Measurements from ENCODE around the gene DENND6B. TPM values are rescaled to one million over a fixed set of nuclear protein-coding genes. Genes with fewer than 3 reads are reported as not detected.

DENND6B gene
- total and polyA plus RNA-seq, 2 of the 13 experiments (the other 11 are each of a cell fraction or from before 2014, with no cell fraction given) = 0.95 to 3.8 TPM

DNA sequence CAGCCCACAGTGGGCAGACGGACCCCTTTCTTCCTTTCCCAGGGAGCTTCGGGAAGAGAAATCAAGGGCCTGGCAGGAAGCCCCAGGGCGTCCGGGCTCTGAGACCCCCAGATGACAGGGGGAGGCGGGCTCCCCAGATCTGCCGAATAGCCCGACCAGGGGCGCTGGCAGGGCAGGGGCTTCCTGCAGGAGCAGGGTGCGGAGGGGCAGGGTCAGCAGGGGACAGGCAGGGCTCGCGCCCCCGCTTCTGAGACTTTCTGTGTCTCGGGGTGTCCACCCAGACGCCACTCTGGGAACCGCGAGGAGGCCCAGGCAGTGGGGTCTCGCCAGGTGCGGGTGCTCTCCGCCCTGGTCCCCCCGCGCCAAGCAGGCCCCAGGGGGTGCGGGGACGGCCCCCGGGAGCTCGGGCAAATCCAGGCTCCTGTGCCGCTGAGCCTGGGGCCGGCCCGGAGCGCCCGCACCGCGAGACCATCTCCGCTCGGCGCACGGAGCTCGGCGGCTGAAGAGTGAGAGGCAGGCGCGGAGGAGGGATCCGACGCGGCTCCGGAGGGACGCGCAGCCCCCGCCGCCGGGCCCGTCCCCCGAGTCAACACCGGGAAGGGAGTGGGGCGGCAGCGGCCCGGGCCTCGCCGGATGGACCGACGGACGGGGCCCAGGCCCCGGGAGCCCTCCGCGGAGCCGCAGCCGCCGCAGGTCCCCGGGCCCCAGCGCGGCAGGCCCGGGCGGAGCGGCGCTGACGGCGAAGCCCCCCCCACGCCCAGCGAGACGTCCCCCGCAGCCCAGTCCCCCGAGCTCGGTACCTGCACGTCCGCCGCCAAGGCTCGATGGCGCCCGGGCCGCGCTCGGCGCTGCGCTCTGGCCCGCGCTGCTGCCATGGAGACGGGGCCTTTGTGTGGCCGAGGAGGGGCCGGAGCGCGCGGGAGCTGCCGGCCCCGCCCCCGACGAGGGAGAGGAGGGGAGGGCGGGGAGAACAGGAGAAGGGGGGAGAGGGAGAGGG is 19.8 kb downstream of the DENND6B start, which contains the start of gene PLXNB2 (continued):
- TF ChIP-seq, protein P1, sequence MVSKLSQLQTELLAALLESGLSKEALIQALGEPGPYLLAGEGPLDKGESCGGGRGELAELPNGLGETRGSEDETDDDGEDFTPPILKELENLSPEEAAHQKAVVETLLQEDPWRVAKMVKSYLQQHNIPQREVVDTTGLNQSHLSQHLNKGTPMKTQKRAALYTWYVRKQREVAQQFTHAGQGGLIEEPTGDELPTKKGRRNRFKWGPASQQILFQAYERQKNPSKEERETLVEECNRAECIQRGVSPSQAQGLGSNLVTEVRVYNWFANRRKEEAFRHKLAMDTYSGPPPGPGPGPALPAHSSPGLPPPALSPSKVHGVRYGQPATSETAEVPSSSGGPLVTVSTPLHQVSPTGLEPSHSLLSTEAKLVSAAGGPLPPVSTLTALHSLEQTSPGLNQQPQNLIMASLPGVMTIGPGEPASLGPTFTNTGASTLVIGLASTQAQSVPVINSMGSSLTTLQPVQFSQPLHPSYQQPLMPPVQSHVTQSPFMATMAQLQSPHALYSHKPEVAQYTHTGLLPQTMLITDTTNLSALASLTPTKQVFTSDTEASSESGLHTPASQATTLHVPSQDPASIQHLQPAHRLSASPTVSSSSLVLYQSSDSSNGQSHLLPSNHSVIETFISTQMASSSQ (IDR thresholded peaks at IDR 0.05; ENCODE audit: low read depth) = no peak
- TF ChIP-seq, protein P1 (CRISPR knock-in tag; IDR thresholded peaks at IDR 0.05; ENCODE audit: borderline replicate concordance) = no peak
- TF ChIP-seq, protein P2, sequence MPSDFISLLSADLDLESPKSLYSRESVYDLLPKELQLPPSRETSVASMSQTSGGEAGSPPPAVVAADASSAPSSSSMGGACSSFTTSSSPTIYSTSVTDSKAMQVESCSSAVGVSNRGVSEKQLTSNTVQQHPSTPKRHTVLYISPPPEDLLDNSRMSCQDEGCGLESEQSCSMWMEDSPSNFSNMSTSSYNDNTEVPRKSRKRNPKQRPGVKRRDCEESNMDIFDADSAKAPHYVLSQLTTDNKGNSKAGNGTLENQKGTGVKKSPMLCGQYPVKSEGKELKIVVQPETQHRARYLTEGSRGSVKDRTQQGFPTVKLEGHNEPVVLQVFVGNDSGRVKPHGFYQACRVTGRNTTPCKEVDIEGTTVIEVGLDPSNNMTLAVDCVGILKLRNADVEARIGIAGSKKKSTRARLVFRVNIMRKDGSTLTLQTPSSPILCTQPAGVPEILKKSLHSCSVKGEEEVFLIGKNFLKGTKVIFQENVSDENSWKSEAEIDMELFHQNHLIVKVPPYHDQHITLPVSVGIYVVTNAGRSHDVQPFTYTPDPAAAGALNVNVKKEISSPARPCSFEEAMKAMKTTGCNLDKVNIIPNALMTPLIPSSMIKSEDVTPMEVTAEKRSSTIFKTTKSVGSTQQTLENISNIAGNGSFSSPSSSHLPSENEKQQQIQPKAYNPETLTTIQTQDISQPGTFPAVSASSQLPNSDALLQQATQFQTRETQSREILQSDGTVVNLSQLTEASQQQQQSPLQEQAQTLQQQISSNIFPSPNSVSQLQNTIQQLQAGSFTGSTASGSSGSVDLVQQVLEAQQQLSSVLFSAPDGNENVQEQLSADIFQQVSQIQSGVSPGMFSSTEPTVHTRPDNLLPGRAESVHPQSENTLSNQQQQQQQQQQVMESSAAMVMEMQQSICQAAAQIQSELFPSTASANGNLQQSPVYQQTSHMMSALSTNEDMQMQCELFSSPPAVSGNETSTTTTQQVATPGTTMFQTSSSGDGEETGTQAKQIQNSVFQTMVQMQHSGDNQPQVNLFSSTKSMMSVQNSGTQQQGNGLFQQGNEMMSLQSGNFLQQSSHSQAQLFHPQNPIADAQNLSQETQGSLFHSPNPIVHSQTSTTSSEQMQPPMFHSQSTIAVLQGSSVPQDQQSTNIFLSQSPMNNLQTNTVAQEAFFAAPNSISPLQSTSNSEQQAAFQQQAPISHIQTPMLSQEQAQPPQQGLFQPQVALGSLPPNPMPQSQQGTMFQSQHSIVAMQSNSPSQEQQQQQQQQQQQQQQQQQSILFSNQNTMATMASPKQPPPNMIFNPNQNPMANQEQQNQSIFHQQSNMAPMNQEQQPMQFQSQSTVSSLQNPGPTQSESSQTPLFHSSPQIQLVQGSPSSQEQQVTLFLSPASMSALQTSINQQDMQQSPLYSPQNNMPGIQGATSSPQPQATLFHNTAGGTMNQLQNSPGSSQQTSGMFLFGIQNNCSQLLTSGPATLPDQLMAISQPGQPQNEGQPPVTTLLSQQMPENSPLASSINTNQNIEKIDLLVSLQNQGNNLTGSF (CRISPR knock-in tag; IDR thresholded peaks at IDR 0.05) = no peak
- TF ChIP-seq, protein P3, sequence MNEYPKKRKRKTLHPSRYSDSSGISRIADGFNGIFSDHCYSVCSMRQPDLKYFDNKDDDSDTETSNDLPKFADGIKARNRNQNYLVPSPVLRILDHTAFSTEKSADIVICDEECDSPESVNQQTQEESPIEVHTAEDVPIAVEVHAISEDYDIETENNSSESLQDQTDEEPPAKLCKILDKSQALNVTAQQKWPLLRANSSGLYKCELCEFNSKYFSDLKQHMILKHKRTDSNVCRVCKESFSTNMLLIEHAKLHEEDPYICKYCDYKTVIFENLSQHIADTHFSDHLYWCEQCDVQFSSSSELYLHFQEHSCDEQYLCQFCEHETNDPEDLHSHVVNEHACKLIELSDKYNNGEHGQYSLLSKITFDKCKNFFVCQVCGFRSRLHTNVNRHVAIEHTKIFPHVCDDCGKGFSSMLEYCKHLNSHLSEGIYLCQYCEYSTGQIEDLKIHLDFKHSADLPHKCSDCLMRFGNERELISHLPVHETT (CRISPR knock-in tag; conservative IDR thresholded peaks at IDR 0.05) = 0 out of 2 replicates have a peak, but pooled peaks have one; percentile 3
- TF ChIP-seq TERF1 (CRISPR knock-in tag; IDR thresholded peaks at IDR 0.05) (no peak), JUND (CRISPR knock-in tag; IDR thresholded peaks at IDR 0.05) (no peak), SAFB2 (CRISPR knock-in tag; IDR thresholded peaks at IDR 0.05; ENCODE audit: borderline replicate concordance, low read depth) (no peak; the same call in 1 of the 2 replicates)
- TF ChIP-seq, protein P4, sequence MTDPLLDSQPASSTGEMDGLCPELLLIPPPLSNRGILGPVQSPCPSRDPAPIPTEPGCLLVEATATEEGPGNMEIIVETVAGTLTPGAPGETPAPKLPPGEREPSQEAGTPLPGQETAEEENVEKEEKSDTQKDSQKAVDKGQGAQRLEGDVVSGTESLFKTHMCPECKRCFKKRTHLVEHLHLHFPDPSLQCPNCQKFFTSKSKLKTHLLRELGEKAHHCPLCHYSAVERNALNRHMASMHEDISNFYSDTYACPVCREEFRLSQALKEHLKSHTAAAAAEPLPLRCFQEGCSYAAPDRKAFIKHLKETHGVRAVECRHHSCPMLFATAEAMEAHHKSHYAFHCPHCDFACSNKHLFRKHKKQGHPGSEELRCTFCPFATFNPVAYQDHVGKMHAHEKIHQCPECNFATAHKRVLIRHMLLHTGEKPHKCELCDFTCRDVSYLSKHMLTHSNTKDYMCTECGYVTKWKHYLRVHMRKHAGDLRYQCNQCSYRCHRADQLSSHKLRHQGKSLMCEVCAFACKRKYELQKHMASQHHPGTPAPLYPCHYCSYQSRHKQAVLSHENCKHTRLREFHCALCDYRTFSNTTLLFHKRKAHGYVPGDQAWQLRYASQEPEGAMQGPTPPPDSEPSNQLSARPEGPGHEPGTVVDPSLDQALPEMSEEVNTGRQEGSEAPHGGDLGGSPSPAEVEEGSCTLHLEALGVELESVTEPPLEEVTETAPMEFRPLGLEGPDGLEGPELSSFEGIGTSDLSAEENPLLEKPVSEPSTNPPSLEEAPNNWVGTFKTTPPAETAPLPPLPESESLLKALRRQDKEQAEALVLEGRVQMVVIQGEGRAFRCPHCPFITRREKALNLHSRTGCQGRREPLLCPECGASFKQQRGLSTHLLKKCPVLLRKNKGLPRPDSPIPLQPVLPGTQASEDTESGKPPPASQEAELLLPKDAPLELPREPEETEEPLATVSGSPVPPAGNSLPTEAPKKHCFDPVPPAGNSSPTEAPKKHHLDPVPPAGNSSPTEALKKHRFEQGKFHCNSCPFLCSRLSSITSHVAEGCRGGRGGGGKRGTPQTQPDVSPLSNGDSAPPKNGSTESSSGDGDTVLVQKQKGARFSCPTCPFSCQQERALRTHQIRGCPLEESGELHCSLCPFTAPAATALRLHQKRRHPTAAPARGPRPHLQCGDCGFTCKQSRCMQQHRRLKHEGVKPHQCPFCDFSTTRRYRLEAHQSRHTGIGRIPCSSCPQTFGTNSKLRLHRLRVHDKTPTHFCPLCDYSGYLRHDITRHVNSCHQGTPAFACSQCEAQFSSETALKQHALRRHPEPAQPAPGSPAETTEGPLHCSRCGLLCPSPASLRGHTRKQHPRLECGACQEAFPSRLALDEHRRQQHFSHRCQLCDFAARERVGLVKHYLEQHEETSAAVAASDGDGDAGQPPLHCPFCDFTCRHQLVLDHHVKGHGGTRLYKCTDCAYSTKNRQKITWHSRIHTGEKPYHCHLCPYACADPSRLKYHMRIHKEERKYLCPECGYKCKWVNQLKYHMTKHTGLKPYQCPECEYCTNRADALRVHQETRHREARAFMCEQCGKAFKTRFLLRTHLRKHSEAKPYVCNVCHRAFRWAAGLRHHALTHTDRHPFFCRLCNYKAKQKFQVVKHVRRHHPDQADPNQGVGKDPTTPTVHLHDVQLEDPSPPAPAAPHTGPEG (CRISPR knock-in tag; IDR thresholded peaks at IDR 0.05) = no peak

Data from HepG2 (cell line).